ENCODE data around the gene MGAT2. TPM values are rescaled to one million over a fixed set of nuclear protein-coding genes. Genes with fewer than 3 reads are reported as not detected.

MGAT2 gene
- total RNA-seq, 1 donor from 2014 or later, result 11.3 TPM

DNA sequence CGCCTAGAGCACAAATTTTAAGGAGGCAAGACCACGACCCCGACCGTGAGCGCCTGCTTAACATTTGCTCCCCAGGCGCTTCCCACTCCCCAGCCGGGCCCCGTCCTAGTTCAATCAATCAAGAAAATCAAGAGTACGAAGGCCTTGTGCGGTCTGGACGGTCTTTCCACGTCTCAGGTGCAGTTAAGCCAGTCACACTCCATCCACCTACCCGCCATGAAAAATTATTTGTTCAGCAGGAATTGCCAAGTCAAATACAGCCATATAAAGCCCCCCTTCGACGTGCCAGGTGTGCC, 22.5 kb upstream of the MGAT2 start:
- TF ChIP-seq POLR2AphosphoS5 (IDR thresholded peaks at IDR 0.05; ENCODE audit: insufficient read depth in 1 of 2, low read depth in 1 of 2), result no peak
- TF ChIP-seq, protein P1, sequence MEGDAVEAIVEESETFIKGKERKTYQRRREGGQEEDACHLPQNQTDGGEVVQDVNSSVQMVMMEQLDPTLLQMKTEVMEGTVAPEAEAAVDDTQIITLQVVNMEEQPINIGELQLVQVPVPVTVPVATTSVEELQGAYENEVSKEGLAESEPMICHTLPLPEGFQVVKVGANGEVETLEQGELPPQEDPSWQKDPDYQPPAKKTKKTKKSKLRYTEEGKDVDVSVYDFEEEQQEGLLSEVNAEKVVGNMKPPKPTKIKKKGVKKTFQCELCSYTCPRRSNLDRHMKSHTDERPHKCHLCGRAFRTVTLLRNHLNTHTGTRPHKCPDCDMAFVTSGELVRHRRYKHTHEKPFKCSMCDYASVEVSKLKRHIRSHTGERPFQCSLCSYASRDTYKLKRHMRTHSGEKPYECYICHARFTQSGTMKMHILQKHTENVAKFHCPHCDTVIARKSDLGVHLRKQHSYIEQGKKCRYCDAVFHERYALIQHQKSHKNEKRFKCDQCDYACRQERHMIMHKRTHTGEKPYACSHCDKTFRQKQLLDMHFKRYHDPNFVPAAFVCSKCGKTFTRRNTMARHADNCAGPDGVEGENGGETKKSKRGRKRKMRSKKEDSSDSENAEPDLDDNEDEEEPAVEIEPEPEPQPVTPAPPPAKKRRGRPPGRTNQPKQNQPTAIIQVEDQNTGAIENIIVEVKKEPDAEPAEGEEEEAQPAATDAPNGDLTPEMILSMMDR (IDR thresholded peaks at IDR 0.05), result no peak
- no peak for TF ChIP-seq POLR2A (IDR thresholded peaks at IDR 0.05)
- no peaks in the 10 kb centered on the region for H3K9me3 ChIP-seq
- intact Hi-C loops (cut with DNase I), result no loop called here
- H3K4me1 ChIP-seq, result peaks cover 13% of the 10 kb centered on the region
- H3K27ac ChIP-seq, result peak overlapping the region; percentile 94
- peak in 1 of 2 donors; percentile 67 for DNase-seq (ENCODE audit: extremely low spot score in 2 of 2)
- H3K36me3 ChIP-seq, result no peaks in the 10 kb centered on the region
- peak overlapping the region; percentile 83 to 95 for H3K4me3 ChIP-seq
- no peaks in the 10 kb centered on the region for H3K27me3 ChIP-seq

GRCh38 chr14:49598485-49599300, 21.9 kb upstream of the MGAT2 start, which contains the start of gene LRR1:
TSS of gene LRR1 (plus strand) at chr14:49598940. CDS start at chr14:49599021, 81 bp downstream.
- H3K9me3 ChIP-seq, result no peaks in the 10 kb centered on the region
- H3K27me3 ChIP-seq, result no peaks in the 10 kb centered on the region
- H3K36me3 ChIP-seq, result no peaks in the 10 kb centered on the region
- H3K4me3 ChIP-seq, result peak within 1 kb of the TSS; percentile 83 to 95
- intact Hi-C loops (cut with DNase I), result no loop called here
- H3K4me1 ChIP-seq, result peaks cover 13% of the 10 kb centered on the region
- peak in 1 of 2 donors; percentile 90 for DNase-seq (ENCODE audit: extremely low spot score in 2 of 2)
- peak within 1 kb of the TSS; percentile 94 for H3K27ac ChIP-seq
- TF ChIP-seq, protein P1 (IDR thresholded peaks at IDR 0.05), result no peak
- TF ChIP-seq POLR2AphosphoS5 (IDR thresholded peaks at IDR 0.05; ENCODE audit: insufficient read depth in 1 of 2, low read depth in 1 of 2), result peak; percentile 58 to 86

GRCh38 chr14:49607583-49607982, 13.0 kb upstream of the MGAT2 start:
- Histone ChIP-seq H3K4me3 (no peak overlapping the region), H3K36me3 (no peaks in the 10 kb centered on the region), H3K4me1 (no peaks in the 10 kb centered on the region), H3K9me3 (no peaks in the 10 kb centered on the region), H3K27me3 (no peaks in the 10 kb centered on the region), H3K27ac (no peak overlapping the region)
- no peak for DNase-seq (ENCODE audit: extremely low spot score in 2 of 2)
- intact Hi-C loops (cut with DNase I), result no loop called here
- TF ChIP-seq, protein P1 (IDR thresholded peaks at IDR 0.05), result no peak
- TF ChIP-seq POLR2A (IDR thresholded peaks at IDR 0.05) (no peak), POLR2AphosphoS5 (IDR thresholded peaks at IDR 0.05; ENCODE audit: insufficient read depth in 1 of 2, low read depth in 1 of 2) (no peak)

DNA sequence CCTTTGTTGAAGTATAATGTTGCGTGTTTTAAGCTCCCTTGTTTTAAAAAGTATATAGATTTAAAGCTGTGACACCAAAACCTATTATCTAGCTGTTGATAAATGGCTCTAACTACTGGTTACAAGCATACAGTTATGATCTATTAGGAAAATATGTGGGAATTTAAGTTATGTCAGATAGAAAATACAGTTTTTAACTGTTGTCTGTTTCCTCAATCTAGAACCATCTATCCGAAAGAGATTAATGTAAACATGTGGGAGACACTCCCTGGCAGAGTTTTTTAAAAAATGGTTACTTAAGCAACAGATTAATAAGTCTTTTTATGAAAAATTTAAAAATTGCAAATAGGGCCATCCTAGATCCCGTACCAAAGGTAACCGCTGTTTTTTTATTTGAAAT, 8.3 kb upstream of the MGAT2 start:
- Histone ChIP-seq H3K27me3 (no peaks in the 10 kb centered on the region), H3K36me3 (peaks cover 0 to 3% of the 10 kb centered on the region in 2 donors), H3K27ac (no peak overlapping the region), H3K9me3 (no peaks in the 10 kb centered on the region), H3K4me3 (no peak overlapping the region), H3K4me1 (no peaks in the 10 kb centered on the region)
- DNase-seq (ENCODE audit: extremely low spot score in 2 of 2), result no peak
- intact Hi-C loops (cut with DNase I), result no loop called here
- TF ChIP-seq POLR2A (IDR thresholded peaks at IDR 0.05), result no peak
- TF ChIP-seq POLR2AphosphoS5 (IDR thresholded peaks at IDR 0.05; ENCODE audit: insufficient read depth in 1 of 2, low read depth in 1 of 2), result no peak
- TF ChIP-seq, protein P1 (IDR thresholded peaks at IDR 0.05), result no peak

GRCh38 chr14:49612671-49613070, 7.9 kb upstream of the MGAT2 start:
- Histone ChIP-seq H3K27me3 (no peaks in the 10 kb centered on the region), H3K4me1 (no peaks in the 10 kb centered on the region), H3K4me3 (no peak overlapping the region), H3K36me3 (peaks cover 0 to 8% of the 10 kb centered on the region in 2 donors), H3K27ac (no peak overlapping the region), H3K9me3 (no peaks in the 10 kb centered on the region)
- TF ChIP-seq POLR2A (IDR thresholded peaks at IDR 0.05) (no peak), POLR2AphosphoS5 (IDR thresholded peaks at IDR 0.05; ENCODE audit: insufficient read depth in 1 of 2, low read depth in 1 of 2) (no peak)
- TF ChIP-seq, protein P1 (IDR thresholded peaks at IDR 0.05), result no peak
- intact Hi-C loops (cut with DNase I), result no loop called here
- no peak for DNase-seq (ENCODE audit: extremely low spot score in 2 of 2)
